ENCODE measurements around the gene GALNT14.

The GALNT14 gene

DNA sequence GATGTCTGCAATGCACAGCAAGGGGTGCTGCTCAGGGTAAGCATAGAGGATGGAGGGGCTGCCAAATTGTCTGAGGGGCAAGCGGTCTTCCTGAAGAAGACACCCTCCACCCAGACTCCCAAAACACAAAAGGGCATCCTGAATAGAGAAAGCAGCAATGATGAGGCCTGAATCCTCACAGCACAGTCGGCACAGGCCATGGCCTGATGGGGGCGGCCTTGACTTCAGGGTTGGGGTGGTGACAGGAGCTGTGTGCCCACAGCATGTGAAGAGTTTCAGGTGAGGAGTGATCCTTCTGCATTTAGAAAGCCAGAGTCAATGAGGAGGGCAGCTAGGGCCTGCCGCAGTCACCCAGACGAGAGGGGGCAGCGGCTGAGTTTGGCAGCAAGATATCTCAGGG lies 159.4 kb downstream of the GALNT14 start:
- ATAC-seq, result no peak
- TF ChIP-seq ZNF565 (CRISPR knock-in tag; conservative IDR thresholded peaks at IDR 0.05; ENCODE audit: low read depth) (no peak), TSHZ2 (CRISPR knock-in tag; IDR thresholded peaks at IDR 0.05) (no peak), TOX (CRISPR knock-in tag; IDR thresholded peaks at IDR 0.05; ENCODE audit: borderline replicate concordance) (no peak), ZFP3 (CRISPR knock-in tag; IDR thresholded peaks at IDR 0.05) (no peak), CSDC2 (CRISPR knock-in tag; IDR thresholded peaks at IDR 0.05) (no peak), OSR1 (CRISPR knock-in tag; IDR thresholded peaks at IDR 0.05) (no peak), GLIS3 (CRISPR knock-in tag; IDR thresholded peaks at IDR 0.05) (no peak), BACH2 (CRISPR knock-in tag; IDR thresholded peaks at IDR 0.05; ENCODE audit: borderline replicate concordance) (no peak), ARNTL (CRISPR knock-in tag; IDR thresholded peaks at IDR 0.05; ENCODE audit: borderline replicate concordance, low read depth) (no peak), SNAI2 (CRISPR knock-in tag; IDR thresholded peaks at IDR 0.05) (no peak), RARB (CRISPR knock-in tag; IDR thresholded peaks at IDR 0.05) (no peak), ISL1 (CRISPR knock-in tag; IDR thresholded peaks at IDR 0.05) (no peak), CREB5 (CRISPR knock-in tag; IDR thresholded peaks at IDR 0.05; ENCODE audit: low read depth) (no peak), ZC3H10 (CRISPR knock-in tag; IDR thresholded peaks at IDR 0.05) (no peak), POU6F1 (CRISPR knock-in tag; IDR thresholded peaks at IDR 0.05; ENCODE audit: borderline replicate concordance, low read depth) (no peak), ESRRG (CRISPR knock-in tag; IDR thresholded peaks at IDR 0.05) (no peak), ZFP30 (CRISPR knock-in tag; IDR thresholded peaks at IDR 0.05) (no peak), ZNF8 (CRISPR knock-in tag; IDR thresholded peaks at IDR 0.05) (no peak)
- TF ChIP-seq, protein P1, sequence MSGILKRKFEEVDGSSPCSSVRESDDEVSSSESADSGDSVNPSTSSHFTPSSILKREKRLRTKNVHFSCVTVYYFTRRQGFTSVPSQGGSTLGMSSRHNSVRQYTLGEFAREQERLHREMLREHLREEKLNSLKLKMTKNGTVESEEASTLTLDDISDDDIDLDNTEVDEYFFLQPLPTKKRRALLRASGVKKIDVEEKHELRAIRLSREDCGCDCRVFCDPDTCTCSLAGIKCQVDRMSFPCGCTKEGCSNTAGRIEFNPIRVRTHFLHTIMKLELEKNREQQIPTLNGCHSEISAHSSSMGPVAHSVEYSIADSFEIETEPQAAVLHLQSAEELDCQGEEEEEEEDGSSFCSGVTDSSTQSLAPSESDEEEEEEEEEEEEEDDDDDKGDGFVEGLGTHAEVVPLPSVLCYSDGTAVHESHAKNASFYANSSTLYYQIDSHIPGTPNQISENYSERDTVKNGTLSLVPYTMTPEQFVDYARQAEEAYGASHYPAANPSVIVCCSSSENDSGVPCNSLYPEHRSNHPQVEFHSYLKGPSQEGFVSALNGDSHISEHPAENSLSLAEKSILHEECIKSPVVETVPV (CRISPR knock-in tag; IDR thresholded peaks at IDR 0.05), result no peak

DNA sequence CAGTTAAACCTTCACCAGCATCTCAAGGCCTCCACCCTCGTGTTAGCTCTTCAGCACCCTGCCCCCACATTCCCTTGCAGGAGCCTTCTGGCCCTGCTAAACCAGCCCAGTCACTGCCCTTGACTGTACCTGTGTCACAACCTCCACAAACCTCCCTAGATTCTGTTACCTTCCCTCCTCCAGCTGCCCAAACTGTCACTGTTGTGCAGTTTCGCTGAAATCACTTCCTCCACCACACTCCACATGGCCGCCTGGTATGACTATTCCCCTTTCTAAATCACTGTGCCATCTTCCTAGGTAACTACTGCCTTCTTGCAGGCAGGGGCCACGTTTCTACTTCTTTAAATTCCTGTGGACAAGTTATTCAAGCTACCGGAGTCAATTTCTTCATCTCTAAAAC lies 160.2 kb downstream of the GALNT14 start:
- TF ChIP-seq ZC3H10 (CRISPR knock-in tag; IDR thresholded peaks at IDR 0.05), result no peak
- TF ChIP-seq, protein P1 (CRISPR knock-in tag; IDR thresholded peaks at IDR 0.05), result no peak
- no peak for TF ChIP-seq ARNTL (CRISPR knock-in tag; IDR thresholded peaks at IDR 0.05; ENCODE audit: borderline replicate concordance, low read depth)
- no peak for TF ChIP-seq SNAI2 (CRISPR knock-in tag; IDR thresholded peaks at IDR 0.05)
- no peak for TF ChIP-seq ZNF8 (CRISPR knock-in tag; IDR thresholded peaks at IDR 0.05)
- TF ChIP-seq ESRRG (CRISPR knock-in tag; IDR thresholded peaks at IDR 0.05), result no peak
- no peak for TF ChIP-seq ZNF70 (CRISPR knock-in tag; IDR thresholded peaks at IDR 0.05)
- no peak for TF ChIP-seq TCF4 (CRISPR knock-in tag; IDR thresholded peaks at IDR 0.05; ENCODE audit: borderline replicate concordance)
- no peak for TF ChIP-seq POU6F1 (CRISPR knock-in tag; IDR thresholded peaks at IDR 0.05; ENCODE audit: borderline replicate concordance, low read depth)
- no peak for TF ChIP-seq BACH2 (CRISPR knock-in tag; IDR thresholded peaks at IDR 0.05; ENCODE audit: borderline replicate concordance)
- TF ChIP-seq GLIS3 (CRISPR knock-in tag; IDR thresholded peaks at IDR 0.05), result no peak
- TF ChIP-seq CSDC2 (CRISPR knock-in tag; IDR thresholded peaks at IDR 0.05), result no peak
- no peak for TF ChIP-seq ZFP30 (CRISPR knock-in tag; IDR thresholded peaks at IDR 0.05)
- TF ChIP-seq ZFP3 (CRISPR knock-in tag; IDR thresholded peaks at IDR 0.05), result no peak
- TF ChIP-seq ISL1 (CRISPR knock-in tag; IDR thresholded peaks at IDR 0.05), result no peak
- TF ChIP-seq TSHZ2 (CRISPR knock-in tag; IDR thresholded peaks at IDR 0.05), result no peak
- no peak for TF ChIP-seq OSR1 (CRISPR knock-in tag; IDR thresholded peaks at IDR 0.05)

More for the DNA sequence above, 160.2 kb downstream of the GALNT14 start:
- ATAC-seq, result no peak
